Stimulated activated CD8-positive, alpha-beta memory T cell treated with anti-CD3 and anti-CD28 coated beads, Interleukin-12 subunit alpha, Interleukin-12 subunit beta, amount 100 ng/mL, for 24 hours (primary cell): ENCODE data around the gene C2.
"Not testable (repeated sequence)": the region's sequence is repeated elsewhere in the genome, so short reads cannot be mapped to it uniquely, and the experiment has no call there.

Source experiments
- DNase-seq: peaks from one replicate; pipeline ENCODE4 v3.0.0-alpha.2; 2020; ENCODE audit errors: extremely low read depth

Gene C2

GRCh38 chr6:31898383-31899011 lies 29.0 kb upstream of the C2 start:
- no peak for DNase-seq

GRCh38 chr6:31899215-31899614 lies 28.3 kb upstream of the C2 start:
- DNase-seq: no peak

- no peak for DNase-seq
Observed at GRCh38 chr6:31899882-31900722, 27.4 kb upstream of the C2 start.

- no peak for DNase-seq
Observed at GRCh38 chr6:31900917-31901414, 26.6 kb upstream of the C2 start.

- peak; percentile 55 for DNase-seq
Observed at GRCh38 chr6:31901415-31901952, 26.0 kb upstream of the C2 start.

GRCh38 chr6:31901953-31902643 lies 25.4 kb upstream of the C2 start, which contains the start of gene ZBTB12:
Gene ZBTB12 (minus strand): TSS chr6:31902086. CDS start chr6:31901305, 781 bp downstream.
- peak; percentile 72 for DNase-seq

- DNase-seq: no peak
Observed at GRCh38 chr6:31903957-31904356, 23.6 kb upstream of the C2 start.

GRCh38 chr6:31905041-31905440 lies 22.5 kb upstream of the C2 start:
- no peak for DNase-seq

- no peak for DNase-seq
Observed at GRCh38 chr6:31906122-31906521, 21.4 kb upstream of the C2 start.

- DNase-seq: not testable (repeated sequence)
Observed at GRCh38 chr6:31906727-31907126, 20.8 kb upstream of the C2 start.

- DNase-seq: no peak
Observed at GRCh38 chr6:31907158-31907813, 20.2 kb upstream of the C2 start.

GRCh38 chr6:31908255-31908654 lies 19.3 kb upstream of the C2 start:
- not testable (repeated sequence) for DNase-seq

GRCh38 chr6:31908791-31909190 lies 18.7 kb upstream of the C2 start:
- no peak for DNase-seq

- not testable (repeated sequence) for DNase-seq
Observed at GRCh38 chr6:31909298-31909697, 18.2 kb upstream of the C2 start.

GRCh38 chr6:31911826-31912585 lies 15.5 kb upstream of the C2 start:
- no peak for DNase-seq

- DNase-seq: no peak
Observed at GRCh38 chr6:31915351-31915750, 12.2 kb upstream of the C2 start.

- DNase-seq: no peak
Observed at GRCh38 chr6:31915756-31916155, 11.8 kb upstream of the C2 start.

- DNase-seq: no peak
Observed at GRCh38 chr6:31918069-31918720, 9.3 kb upstream of the C2 start.

GRCh38 chr6:31919624-31920303 lies 7.8 kb upstream of the C2 start:
- no peak for DNase-seq

- DNase-seq: no peak
Observed at GRCh38 chr6:31920811-31921210, 6.7 kb upstream of the C2 start.
